ENCODE data around the gene PTGDR2. TPM values are rescaled to one million over a fixed set of nuclear protein-coding genes. Genes with fewer than 3 reads are reported as not detected.
A peak's percentile ranks its signal among the peaks of the same experiment; 100 is the strongest.

The PTGDR2 gene
- total RNA-seq, 1 donor from 2014 or later = not detected

- Mint-ChIP-seq H3K9me3 (ENCODE audit: unreplicated experiment) (no peaks in the 10 kb centered on the region), H3K27me3 (ENCODE audit: low read depth, unreplicated experiment) (peaks cover 23% of the 10 kb centered on the region), H3K36me3 (ENCODE audit: low read depth, unreplicated experiment) (no peaks in the 10 kb centered on the region), H3K4me1 (ENCODE audit: low read depth, unreplicated experiment) (no peaks in the 10 kb centered on the region), H3K27ac (ENCODE audit: unreplicated experiment) (no peak overlapping the region), H3K4me3 (ENCODE audit: unreplicated experiment) (no peak overlapping the region)
- DNase-seq (ENCODE audit: low read depth) = no peak
- Histone ChIP-seq H3K79me2 (ENCODE audit: insufficient read depth, low read length) (no peaks in the 10 kb centered on the region), H3K36me3 (ENCODE audit: insufficient read depth, low read length) (no peaks in the 10 kb centered on the region), H3K27ac (ENCODE audit: low read depth, low read length) (no peak overlapping the region), H3K9me3 (ENCODE audit: insufficient read depth, low read depth, low read length) (no peaks in the 10 kb centered on the region), H3K9ac (ENCODE audit: low read length) (no peak overlapping the region), H3K4me3 (ENCODE audit: insufficient read depth, low read depth, low read length) (no peak overlapping the region), H3K27me3 (ENCODE audit: insufficient read depth, low read length) (no peaks in the 10 kb centered on the region), H3K4me1 (ENCODE audit: insufficient read depth, low read length) (no peaks in the 10 kb centered on the region), H4K20me1 (ENCODE audit: insufficient read depth, low read length) (no peaks in the 10 kb centered on the region), H2AFZ (ENCODE audit: low read depth, low read length) (no peak overlapping the region), H3K4me2 (ENCODE audit: low read length) (no peak overlapping the region)
- no peak for FAIRE-seq
- TF ChIP-seq EZH2 (IDR thresholded peaks at IDR 0.05; ENCODE audit: insufficient read depth, low read length) (no peak), CTCF (IDR thresholded peaks at IDR 0.05; ENCODE audit: insufficient read depth, low read depth, low read length) (no peak)
Measured at GRCh38 chr11:60864856-60865513, 9.2 kb upstream of the PTGDR2 start.

GRCh38 chr11:60863550-60864521 is 8.1 kb upstream of the PTGDR2 start:
- no peaks in the 10 kb centered on the region for H3K9me3 Mint-ChIP-seq (ENCODE audit: unreplicated experiment)
- H3K9ac ChIP-seq (ENCODE audit: low read length) = no peak overlapping the region

More at GRCh38 chr11:60863550-60864521, 8.1 kb upstream of the PTGDR2 start:
- Mint-ChIP-seq H3K27me3 (ENCODE audit: low read depth, unreplicated experiment) (peaks cover 20% of the 10 kb centered on the region), H3K36me3 (ENCODE audit: low read depth, unreplicated experiment) (no peaks in the 10 kb centered on the region), H3K27ac (ENCODE audit: unreplicated experiment) (peak overlapping the region; percentile 58), H3K4me1 (ENCODE audit: low read depth, unreplicated experiment) (peaks cover 2% of the 10 kb centered on the region), H3K4me3 (ENCODE audit: unreplicated experiment) (no peak overlapping the region)
- no peak for TF ChIP-seq CTCF (IDR thresholded peaks at IDR 0.05; ENCODE audit: insufficient read depth, low read depth, low read length)
- TF ChIP-seq EZH2 (IDR thresholded peaks at IDR 0.05; ENCODE audit: insufficient read depth, low read length) = no peak
- no peak for DNase-seq (ENCODE audit: low read depth)
- Histone ChIP-seq H2AFZ (ENCODE audit: low read depth, low read length) (no peak overlapping the region), H4K20me1 (ENCODE audit: insufficient read depth, low read length) (no peaks in the 10 kb centered on the region), H3K79me2 (ENCODE audit: insufficient read depth, low read length) (no peaks in the 10 kb centered on the region), H3K4me1 (ENCODE audit: insufficient read depth, low read length) (no peaks in the 10 kb centered on the region), H3K4me2 (ENCODE audit: low read length) (no peak overlapping the region), H3K27ac (ENCODE audit: low read depth, low read length) (no peak overlapping the region), H3K4me3 (ENCODE audit: insufficient read depth, low read depth, low read length) (no peak overlapping the region), H3K9me3 (ENCODE audit: insufficient read depth, low read depth, low read length) (no peaks in the 10 kb centered on the region), H3K27me3 (ENCODE audit: insufficient read depth, low read length) (no peaks in the 10 kb centered on the region), H3K36me3 (ENCODE audit: insufficient read depth, low read length) (no peaks in the 10 kb centered on the region)
- no peak for FAIRE-seq
